MM.1S (cell line): ENCODE measurements around the gene CDCA5.

Experiments used
- DNase-seq: peaks from one replicate; pipeline ENCODE4 v3.0.0-alpha.2; 2015
- H2AFZ ChIP-seq: fragments of 300-600 bp; sonication (generic); 2 replicates; pipeline ENCODE4 v1.6.0; 2016; ENCODE audit warnings: antibody characterized with exemption, low read length
- H3F3A ChIP-seq: fragments of 300-600 bp; sonication (generic); 2 replicates; pipeline ENCODE4 v1.6.1; 2016; ENCODE audit warnings: mild to moderate bottlenecking, antibody characterized with exemption, low read length, moderate library complexity, mixed read lengths; ENCODE audit not compliant: insufficient read depth
- H3K27ac ChIP-seq: fragments of 300-600 bp; sonication (generic); 2 replicates; pipeline ENCODE4 v1.5.1; 2016; ENCODE audit warnings: mild to moderate bottlenecking, low read length
- H3K27me3 ChIP-seq: fragments of 300-600 bp; sonication (generic); replicated peaks from 2 replicates; pipeline ENCODE4 v1.6.0; 2016; ENCODE audit warnings: low read length; ENCODE audit not compliant: insufficient read depth
- H3K36me3 ChIP-seq: fragments of 300-600 bp; sonication (generic); replicated peaks from 2 replicates; pipeline ENCODE4 v1.6.1; 2016; ENCODE audit warnings: mild to moderate bottlenecking, low read length, mixed read lengths; ENCODE audit not compliant: insufficient read depth
- H3K4me1 ChIP-seq: fragments of 300-600 bp; sonication (generic); 2 replicates; pipeline ENCODE4 v1.6.1; 2016; ENCODE audit warnings: low read length, mixed read lengths
- H3K4me2 ChIP-seq: fragments of 300-600 bp; sonication (generic); 2 replicates; pipeline ENCODE4 v1.6.0; 2016; ENCODE audit warnings: low read depth, low read length
- H3K4me3 ChIP-seq: fragments of 300-600 bp; sonication (generic); 2 replicates; pipeline ENCODE4 v1.5.1; 2016; ENCODE audit warnings: low read length, mixed read lengths
- H3K79me2 ChIP-seq: fragments of 300-600 bp; sonication (generic); 2 replicates; pipeline ENCODE4 v1.6.1; 2016; ENCODE audit warnings: mixed run types, low read length, mixed read lengths
- H3K9ac ChIP-seq: fragments of 300-600 bp; sonication (generic); 2 replicates; pipeline ENCODE4 v1.6.1; 2016; ENCODE audit warnings: low read length, mixed read lengths
- H3K9me2 ChIP-seq: fragments of 300-600 bp; sonication (generic); replicated peaks from 2 replicates; pipeline ENCODE4 v1.6.1; 2016; ENCODE audit warnings: mild to moderate bottlenecking, low read length, mixed read lengths; ENCODE audit not compliant: insufficient read depth
- H3K9me3 ChIP-seq: fragments of 300-600 bp; sonication (generic); replicated peaks from 2 replicates; pipeline ENCODE4 v1.6.1; 2016; ENCODE audit warnings: mild to moderate bottlenecking, low read length, mixed read lengths; ENCODE audit not compliant: insufficient read depth
- H4K20me1 ChIP-seq: fragments of 300-600 bp; sonication (generic); 2 replicates; pipeline ENCODE4 v1.6.1; 2016; ENCODE audit warnings: mild to moderate bottlenecking, low read length, moderate library complexity, mixed read lengths; ENCODE audit not compliant: insufficient read depth
- EZH2 ChIP-seq: fragments of 300-600 bp; sonication (generic); optimal IDR thresholded peaks from 2 replicates; pipeline ENCODE3; 2017; ENCODE audit warnings: low read depth, mild to moderate bottlenecking, antibody characterized with exemption, low read length, mixed read lengths
- EZH2phosphoT487 ChIP-seq: fragments of 300-600 bp; sonication (generic); IDR thresholded peaks from 2 replicates; pipeline ENCODE4 v1.6.1; 2018; ENCODE audit warnings: antibody characterized with exemption, low read length
- TF ChIP-seq, protein P1 (sequence below): fragments of 300-600 bp; sonication (generic); IDR thresholded peaks from 2 replicates; pipeline ENCODE4 v1.5.1; 2016; ENCODE audit warnings: antibody characterized with exemption, low read length, mixed read lengths

Gene CDCA5

DNA sequence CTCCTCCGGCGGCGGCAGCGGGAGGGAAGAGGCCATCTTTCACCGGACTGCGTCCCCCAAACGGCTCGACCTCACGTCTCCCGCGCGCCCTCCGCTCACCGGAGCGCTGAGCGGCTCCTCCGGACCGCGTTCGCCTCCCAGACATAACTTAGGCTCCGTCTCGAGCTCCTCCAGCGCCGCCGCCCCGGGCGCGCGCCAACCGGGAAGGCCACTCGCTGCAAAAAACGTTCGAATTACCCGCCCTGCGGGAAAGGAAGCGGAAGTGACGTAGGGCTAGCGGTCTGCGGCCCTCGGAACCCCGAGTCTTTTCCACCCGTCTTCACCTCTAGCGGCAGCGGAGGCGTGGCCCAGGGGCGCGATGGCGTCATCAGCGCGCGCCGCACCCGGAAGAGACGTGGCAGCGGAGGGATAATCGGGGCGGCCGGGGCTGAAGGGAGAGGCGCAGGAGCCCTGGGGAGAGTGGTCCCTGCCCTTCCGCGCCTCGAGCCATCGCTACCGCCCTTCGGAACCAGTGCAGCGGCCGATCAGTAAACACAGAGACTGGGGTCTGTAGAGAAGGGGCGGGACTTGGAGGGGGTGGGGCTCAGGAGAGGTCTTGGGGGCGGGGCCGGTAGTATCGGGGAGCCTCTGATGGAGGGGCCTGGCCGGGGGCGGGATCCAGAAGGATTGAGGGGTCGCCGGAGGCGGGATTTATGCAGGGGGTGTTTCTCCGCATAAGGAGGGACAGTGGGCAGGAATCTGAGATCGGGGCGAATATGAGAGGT, at the start of gene CDCA5, which contains the start of gene ZFPL1:
Gene CDCA5, minus strand, starts transcription at position 207 of the 764 bp plus-strand sequence. Its CDS starts 62 bp downstream, at position 145.
Gene ZFPL1, plus strand, starts transcription at position 389 of the 764 bp plus-strand sequence. CDS start 477 bp downstream, outside the sequence.
- H3K9me2 ChIP-seq, result no peaks in the 10 kb centered on the region
- H3K79me2 ChIP-seq, result peaks cover 86% of the 10 kb centered on the region
- peak; percentile 97 for DNase-seq
- no peaks in the 10 kb centered on the region for H3K9me3 ChIP-seq
- H3K4me2 ChIP-seq, result peak within 1 kb of the TSS; percentile 92
- H3K9ac ChIP-seq, result peak within 1 kb of the TSS; percentile 88
- peaks cover 30% of the 10 kb centered on the region for H3F3A ChIP-seq
- no peaks in the 10 kb centered on the region for H3K27me3 ChIP-seq
- peaks cover 57% of the 10 kb centered on the region for H3K4me1 ChIP-seq
- peak within 1 kb of the TSS; percentile 74 for H3K27ac ChIP-seq
- peak within 1 kb of the TSS; percentile 84 for H3K4me3 ChIP-seq
- H4K20me1 ChIP-seq, result no peaks in the 10 kb centered on the region
- H2AFZ ChIP-seq, result peak within 1 kb of the TSS; percentile 71
- peaks cover 3% of the 10 kb centered on the region; the same call in 1 of the 2 replicates for H3K36me3 ChIP-seq
- TF ChIP-seq, protein P1, sequence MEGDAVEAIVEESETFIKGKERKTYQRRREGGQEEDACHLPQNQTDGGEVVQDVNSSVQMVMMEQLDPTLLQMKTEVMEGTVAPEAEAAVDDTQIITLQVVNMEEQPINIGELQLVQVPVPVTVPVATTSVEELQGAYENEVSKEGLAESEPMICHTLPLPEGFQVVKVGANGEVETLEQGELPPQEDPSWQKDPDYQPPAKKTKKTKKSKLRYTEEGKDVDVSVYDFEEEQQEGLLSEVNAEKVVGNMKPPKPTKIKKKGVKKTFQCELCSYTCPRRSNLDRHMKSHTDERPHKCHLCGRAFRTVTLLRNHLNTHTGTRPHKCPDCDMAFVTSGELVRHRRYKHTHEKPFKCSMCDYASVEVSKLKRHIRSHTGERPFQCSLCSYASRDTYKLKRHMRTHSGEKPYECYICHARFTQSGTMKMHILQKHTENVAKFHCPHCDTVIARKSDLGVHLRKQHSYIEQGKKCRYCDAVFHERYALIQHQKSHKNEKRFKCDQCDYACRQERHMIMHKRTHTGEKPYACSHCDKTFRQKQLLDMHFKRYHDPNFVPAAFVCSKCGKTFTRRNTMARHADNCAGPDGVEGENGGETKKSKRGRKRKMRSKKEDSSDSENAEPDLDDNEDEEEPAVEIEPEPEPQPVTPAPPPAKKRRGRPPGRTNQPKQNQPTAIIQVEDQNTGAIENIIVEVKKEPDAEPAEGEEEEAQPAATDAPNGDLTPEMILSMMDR, result no peak
- TF ChIP-seq EZH2phosphoT487 (no peak), EZH2 (no peak)

DNA sequence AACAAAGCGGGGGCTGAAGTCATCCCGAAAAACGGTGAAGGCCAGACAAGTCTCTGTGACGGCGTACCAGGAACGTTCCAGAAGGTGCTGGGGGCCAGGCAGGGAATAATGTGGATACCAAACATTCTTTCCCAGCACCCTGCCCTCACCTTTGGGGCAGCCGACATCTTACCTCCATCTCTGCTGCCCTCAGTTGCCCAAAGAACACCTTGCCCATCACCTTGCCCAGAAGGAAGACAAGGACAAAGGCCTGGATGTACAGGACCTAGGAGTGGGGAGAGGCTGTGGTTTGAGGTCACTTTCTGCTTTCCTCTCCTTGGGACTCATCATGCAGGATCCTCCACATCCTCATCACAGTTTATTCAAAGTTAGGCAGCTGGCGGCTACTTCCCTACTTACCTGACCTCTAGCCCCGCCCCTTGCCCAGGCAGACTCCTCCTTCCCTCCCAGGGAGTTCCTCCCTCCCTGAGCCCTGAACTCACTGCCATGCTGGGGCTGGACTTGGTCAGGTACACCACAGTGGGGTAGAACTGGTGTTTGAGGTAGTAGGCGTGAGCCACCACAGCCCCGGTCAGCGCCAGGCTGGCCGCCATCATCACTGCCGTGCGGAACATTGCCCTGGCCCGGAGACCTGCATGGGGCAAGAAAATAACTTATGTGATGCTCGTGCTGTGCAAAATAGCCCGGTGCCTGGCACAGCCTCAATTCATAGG, 49.3 kb upstream of the CDCA5 start:
- Histone ChIP-seq H3K27me3 (no peaks in the 10 kb centered on the region), H3K27ac (peak overlapping the region; percentile 97), H4K20me1 (no peaks in the 10 kb centered on the region), H3K9ac (peak overlapping the region; percentile 99), H3F3A (peaks cover 48% of the 10 kb centered on the region), H2AFZ (no peak overlapping the region), H3K4me1 (peaks cover 15% of the 10 kb centered on the region), H3K4me2 (peak overlapping the region; percentile 90), H3K79me2 (peaks cover 65% of the 10 kb centered on the region), H3K4me3 (peak overlapping the region; percentile 95), H3K36me3 (peaks cover 15% of the 10 kb centered on the region), H3K9me3 (no peaks in the 10 kb centered on the region), H3K9me2 (no peaks in the 10 kb centered on the region)
- DNase-seq, result peak; percentile 89
- TF ChIP-seq EZH2 (no peak), EZH2phosphoT487 (no peak)
- TF ChIP-seq, protein P1, result no peak

- Histone ChIP-seq H3K9me3 (no peaks in the 10 kb centered on the region), H3K9me2 (no peaks in the 10 kb centered on the region), H3K9ac (peak overlapping the region; percentile 99), H3K4me1 (peaks cover 15% of the 10 kb centered on the region), H2AFZ (no peak overlapping the region), H3K27ac (peak overlapping the region; percentile 97), H3K36me3 (peaks cover 15% of the 10 kb centered on the region), H3F3A (peaks cover 55% of the 10 kb centered on the region), H3K27me3 (no peaks in the 10 kb centered on the region), H3K4me3 (peak overlapping the region; percentile 95), H3K79me2 (peaks cover 70% of the 10 kb centered on the region), H4K20me1 (no peaks in the 10 kb centered on the region), H3K4me2 (peak overlapping the region; percentile 90)
- TF ChIP-seq EZH2 (no peak), EZH2phosphoT487 (no peak)
- TF ChIP-seq, protein P1, result no peak
- DNase-seq, result peak; percentile 87
These were observed 48.6 kb upstream of the CDCA5 start for GRCh38 chr11:65132238-65132987.
